Activated CD4-positive, alpha-beta T cell treated with anti-CD3 and anti-CD28 coated beads, Interleukin-2, amount 50 U/mL, for 1 hour (primary cell): ENCODE data around the gene SLC40A1.

Source experiments
- DNase-seq: peaks from one replicate; pipeline ENCODE4 v3.0.0-alpha.2; 2020

SLC40A1 gene

DNA sequence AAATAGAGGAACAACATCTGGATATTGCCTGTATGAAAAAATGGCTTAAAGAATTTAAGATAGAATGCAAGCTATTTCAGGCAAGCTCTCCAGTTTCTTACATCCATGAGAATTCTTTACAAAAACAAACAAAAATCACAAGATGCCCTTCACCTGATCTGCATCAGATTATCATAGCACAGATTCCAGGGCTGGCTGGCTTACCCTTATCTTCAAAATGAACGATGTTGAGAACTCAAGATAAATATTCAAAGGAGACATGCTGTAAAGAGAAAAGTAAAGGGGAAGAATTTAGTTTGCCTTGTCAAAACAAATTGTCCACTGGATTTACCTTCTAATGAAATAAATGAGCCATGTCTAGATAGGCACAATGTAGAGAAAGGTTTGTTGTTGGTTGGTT, 18.7 kb upstream of the SLC40A1 start:
- no peak for DNase-seq

DNA sequence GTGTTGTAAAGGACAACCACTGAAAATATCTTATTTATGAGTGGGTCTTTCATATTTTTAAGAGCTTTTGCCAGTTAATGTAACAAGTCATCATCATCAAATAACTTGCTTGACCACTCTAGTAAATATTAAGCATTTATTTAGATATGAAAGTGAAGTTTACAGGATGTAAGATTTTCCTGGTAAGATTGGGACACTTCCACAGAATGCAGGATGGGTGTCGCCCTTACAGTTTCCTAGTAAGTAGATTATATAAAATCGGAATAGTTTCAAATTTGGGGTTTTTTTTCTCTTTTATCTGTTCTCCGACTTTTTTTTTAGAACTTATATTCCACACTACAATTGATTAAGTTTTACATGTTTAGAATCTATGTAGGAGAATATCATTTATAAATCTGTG, 14.8 kb upstream of the SLC40A1 start:
- DNase-seq = no peak

DNA sequence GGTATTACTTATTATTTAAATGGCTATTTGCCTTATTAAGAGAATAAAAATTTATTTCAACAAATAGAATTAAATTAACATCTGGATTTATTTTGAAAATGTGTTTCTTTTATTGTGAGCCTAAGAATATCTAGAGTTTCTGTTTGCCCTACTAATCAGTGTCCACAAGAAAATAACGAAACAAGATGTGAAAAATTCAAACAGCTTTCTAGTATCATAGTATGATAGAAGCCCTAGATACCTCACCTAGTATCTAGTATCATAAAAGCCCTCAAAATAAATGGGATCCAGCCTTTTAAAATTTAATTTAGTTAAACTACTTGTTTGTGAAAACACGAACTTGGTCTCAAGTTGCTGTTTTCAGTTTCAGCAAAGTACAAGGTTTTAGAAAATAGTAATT, 13.7 kb upstream of the SLC40A1 start:
- DNase-seq = no peak

DNA sequence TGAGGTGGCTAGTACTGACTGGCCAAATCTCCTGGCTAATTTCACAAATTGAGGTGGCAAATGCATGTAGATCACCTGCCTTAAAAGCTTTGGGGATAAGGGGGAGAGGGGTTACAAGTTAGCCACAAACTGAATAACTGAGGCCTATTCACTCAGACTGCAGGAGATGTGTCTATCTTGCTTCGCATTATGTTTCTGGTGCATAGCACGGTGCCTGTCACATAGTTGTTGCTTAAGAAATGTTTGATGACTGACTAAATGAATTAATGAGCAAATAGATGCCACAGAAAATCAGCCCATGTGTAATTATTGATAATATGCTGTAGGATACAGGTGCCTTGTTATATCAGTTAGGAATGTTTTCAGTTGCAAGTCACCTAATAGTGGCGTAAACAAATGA, 12.5 kb upstream of the SLC40A1 start:
- no peak for DNase-seq

DNA sequence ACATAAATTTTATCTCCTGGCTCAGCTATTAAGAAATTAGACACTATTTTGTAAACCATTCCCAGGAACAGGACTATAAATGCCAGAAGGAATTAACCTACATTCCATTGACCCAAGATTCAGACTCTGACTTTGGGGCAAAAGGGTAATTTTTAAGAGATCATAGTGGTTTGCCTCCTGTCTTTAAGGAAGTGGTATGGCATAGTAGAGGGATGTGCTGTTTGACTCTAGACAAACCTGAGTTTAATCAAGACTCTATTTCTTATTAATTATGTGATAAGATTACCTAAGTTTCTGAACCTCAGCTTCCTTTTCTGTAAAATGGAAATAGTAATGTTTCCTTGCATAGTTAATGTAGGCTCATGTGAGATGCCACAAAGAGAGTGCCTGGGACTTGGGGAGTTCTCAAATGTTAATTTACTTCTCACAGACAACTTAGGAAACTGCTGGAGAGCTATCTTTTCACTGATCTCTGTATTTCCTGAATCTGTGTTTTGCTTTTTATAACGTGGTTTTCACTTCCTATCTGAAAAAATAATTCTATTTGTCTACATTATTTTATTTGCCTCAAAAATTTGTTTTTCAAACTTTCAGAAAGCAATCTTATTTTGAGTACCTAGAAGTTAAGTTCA, 11.9 kb upstream of the SLC40A1 start:
- DNase-seq = no peak

DNA sequence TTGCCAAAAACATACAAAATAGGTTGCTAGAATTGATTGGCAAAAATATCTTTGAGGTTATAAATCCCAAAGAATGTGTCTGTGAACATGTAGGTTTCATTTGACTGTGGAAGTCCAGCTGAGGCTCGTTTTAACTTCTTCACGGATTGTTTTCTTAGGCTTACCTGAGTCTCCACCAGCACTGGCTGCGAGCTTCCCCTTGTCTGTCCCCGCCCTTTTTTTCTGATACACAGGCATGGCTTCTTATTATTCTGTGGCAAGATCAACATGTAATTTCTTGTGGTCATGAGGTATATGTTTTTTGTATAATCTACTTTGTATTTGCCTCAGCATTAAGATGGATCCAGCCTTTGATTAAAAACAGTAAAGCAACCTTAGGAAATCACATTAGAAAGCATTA, 7.2 kb upstream of the SLC40A1 start:
- DNase-seq = no peak

DNA sequence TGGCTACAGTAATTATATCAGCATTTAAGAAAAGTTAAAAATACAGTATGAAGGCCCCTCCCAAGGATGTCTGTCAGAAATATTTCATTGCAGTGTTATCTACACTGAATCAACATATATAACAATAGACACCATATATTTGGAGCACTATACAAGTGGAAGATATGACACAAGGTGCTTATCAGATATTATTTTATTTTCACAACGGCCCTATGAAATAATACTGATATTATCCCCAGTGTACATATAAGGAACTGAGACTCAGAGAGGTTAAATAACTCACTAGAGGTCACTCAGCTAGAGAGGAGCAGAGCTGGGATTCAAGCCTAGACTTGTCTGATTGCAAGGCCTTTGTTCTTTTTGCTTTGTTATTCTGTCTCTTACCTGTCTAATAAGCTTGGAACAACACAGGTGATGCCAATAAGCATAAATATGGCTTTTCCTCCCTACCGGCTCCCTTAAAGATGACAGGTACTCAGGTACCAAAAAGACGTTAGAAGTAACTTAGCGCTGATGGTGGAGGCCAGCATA, 4.7 kb upstream of the SLC40A1 start:
- no peak for DNase-seq

DNA sequence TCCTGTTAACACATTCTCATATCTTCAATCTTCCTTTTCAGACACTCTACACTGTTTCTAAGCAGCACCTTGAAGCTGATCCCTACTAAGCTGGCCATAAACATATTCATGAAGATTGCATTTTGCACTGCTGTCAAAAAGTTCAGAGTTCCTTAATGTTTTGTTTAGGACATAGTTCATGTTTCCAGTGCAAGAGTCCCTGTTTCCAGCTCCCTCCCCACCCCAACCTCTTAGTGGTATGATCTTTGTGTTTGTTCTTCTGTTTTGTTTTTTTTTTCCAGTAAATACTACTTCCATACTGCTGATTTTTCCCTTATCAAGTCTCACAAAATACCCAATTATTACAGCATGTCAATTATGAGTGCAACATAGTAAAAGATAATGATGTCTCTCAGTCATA, 4.1 kb upstream of the SLC40A1 start:
- DNase-seq = no peak

DNA sequence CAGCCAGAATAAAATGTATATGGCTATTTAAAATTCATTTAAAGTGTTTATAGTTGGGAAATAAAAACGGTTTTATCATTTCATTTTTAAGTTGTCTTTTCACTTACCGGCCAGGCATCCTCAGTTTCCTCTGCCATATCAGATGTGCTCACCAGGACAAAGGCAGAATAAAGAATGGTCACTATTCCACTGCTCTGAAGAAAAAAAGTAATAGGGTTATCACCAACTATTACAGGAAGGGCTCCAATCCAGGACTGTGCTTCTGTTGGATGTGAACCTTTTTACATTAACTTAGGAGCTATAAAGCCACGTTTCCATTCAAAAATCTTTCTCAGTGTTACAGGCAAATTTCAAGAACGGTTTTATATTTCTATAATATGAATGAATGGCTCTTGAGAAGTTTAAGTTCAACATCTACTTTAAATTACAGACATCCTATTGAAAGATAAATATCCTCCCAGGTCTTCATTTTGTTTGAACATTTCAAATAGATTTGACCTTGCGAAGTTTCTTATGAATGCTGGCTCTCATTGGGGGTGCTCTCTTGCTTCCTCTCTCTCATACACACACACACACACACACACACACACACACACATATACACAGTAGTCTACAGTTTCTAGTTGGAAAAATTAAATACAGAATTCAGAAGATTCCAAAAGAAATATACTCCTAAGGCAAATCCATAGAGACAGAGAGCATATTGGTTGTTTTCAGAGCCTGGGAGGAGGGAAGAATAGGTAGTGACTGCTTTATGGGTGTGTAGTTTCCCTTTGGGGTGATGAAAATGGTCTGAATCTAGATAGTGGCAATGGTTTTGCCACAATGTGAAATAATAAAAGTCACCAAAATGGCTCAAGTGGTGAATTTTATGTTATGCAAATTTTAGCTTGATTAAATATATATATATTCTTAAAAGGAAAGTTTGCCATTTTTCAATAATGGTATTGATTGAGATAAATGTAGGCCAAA, 2.9 kb upstream of the SLC40A1 start:
- no peak for DNase-seq

DNA sequence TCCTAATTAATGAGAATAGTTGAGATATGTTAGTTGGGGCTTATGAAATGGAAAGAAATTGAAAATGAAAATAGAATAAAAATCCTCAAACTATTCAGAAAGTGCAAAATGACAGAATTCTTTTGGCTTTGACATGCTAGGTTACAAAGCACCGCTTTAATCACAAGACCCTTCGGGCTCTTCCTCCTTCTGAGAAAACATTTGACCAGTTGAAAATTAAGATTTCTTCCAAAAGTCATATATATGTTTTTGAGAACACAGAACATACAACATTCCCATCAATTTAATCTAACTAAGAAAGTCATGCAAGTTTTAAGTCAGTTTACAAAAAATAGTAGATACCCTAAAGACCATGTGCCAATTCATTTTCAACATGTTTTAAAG, 2.2 kb upstream of the SLC40A1 start:
- no peak for DNase-seq

DNA sequence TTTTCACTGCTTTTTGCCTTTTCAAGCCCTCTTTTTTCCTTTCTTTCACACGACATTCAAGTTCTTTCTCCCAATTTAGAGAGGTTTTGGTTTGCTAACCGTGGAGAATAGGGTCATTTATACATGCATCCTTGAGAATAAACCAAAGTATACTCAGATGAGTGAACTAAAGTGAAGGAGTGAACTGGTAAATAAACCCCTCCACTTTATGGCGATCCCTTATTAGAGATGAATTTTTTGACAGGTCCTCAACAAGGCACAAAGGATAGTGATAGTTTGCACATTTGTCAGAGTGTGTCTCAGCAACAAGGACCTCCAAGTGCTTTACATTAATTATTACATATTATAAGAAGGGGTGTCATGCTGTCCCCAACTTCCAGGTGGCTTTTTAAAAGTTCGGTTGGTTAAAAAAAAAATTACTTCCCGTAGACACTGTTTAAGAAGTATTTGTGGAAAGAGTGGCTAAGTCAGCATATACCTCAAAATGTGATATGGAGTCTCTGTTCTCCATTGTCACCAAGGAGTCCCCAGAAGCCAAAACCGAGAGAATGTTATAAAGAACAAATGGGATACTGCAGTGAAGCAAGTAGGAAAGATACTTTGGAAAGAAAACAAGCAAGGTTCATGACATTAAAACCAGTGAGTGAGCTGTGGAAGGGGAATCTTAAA, 1.7 kb upstream of the SLC40A1 start:
- no peak for DNase-seq

DNA sequence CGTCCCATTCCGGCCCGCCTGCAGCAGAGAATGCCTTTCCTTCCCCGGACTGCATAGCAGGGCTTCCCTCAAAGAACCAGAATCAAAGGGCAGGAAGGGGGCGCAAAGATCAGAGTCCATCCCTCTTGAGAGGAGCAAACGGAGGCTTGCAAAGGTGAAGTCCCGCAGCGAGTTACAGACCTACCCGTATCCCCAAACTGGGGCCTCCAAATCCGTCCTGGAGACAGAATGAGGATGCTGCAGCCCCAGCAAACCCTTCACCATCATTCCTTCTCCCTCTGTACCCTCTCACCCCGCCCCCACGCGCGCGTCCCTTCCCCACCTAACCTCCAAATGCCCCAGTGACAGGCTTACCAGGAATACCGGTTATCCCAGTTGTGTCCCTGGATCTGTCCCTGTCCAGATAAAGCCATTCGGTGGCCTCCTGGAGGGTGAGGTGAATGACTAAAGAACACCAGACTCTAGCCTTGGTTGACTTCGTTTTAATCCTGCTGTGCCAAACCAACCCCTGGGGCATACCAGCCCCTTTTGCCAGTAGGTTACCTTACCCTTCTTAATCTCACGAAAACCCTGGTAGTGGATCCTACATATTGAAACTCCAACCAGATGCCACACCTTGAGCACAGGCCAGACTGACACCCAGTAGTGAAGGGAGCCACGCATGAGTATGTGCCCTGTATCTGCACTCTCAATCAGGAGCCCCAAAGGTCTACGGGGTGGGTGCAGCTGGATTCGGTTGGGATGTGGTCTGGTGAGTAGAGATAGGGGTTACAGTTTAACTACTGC, 961 bp upstream of the SLC40A1 start:
- DNase-seq = peak; percentile 4

DNA sequence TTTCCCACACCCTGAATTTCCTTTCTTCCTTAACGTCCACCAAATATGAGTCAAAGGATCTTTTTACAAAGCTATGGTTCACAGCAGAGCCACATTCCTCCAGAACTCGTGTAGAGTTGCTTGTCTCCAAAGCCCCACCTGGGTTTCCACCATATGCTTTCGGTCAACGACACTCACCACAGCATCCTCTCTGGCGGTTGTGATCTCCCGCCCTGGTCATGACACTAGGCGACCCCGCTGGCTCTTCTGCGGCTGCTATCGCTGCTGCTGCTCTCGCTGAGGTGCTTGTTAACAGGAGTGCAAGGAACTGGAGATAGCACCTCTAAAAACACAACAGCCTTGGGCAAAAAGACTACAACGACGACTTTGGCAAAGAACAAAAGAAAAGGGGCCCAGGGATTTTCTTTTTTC, 340 bp downstream of the SLC40A1 start:
- peak; percentile 14 for DNase-seq

DNA sequence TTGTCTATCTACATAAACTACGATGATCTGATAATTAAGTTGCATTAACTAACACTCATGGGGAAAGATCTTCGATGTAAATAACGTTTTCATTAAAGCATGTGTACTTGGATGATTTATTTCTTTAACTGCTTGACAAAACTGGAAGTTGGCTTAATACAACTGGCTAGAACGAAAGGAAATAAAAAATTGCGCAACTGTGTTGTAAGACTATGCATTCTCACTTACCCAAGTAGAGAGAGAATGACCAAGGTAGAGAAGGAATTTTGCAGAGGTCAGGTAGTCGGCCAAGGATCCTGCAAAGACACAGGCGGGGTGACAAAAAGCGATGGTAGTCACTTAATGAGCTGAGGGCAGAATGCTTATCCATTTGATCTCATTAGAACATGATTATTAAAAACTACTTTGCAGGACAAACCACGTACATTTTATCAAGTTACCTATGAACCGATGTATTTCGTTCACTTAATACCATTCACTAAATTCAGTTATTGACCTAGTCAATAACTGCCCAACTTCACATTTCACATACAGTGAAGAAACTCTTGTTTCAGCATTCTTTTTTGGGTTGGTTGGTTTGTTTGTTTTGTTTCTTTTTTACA, 900 bp downstream of the SLC40A1 start:
- DNase-seq = no peak

DNA sequence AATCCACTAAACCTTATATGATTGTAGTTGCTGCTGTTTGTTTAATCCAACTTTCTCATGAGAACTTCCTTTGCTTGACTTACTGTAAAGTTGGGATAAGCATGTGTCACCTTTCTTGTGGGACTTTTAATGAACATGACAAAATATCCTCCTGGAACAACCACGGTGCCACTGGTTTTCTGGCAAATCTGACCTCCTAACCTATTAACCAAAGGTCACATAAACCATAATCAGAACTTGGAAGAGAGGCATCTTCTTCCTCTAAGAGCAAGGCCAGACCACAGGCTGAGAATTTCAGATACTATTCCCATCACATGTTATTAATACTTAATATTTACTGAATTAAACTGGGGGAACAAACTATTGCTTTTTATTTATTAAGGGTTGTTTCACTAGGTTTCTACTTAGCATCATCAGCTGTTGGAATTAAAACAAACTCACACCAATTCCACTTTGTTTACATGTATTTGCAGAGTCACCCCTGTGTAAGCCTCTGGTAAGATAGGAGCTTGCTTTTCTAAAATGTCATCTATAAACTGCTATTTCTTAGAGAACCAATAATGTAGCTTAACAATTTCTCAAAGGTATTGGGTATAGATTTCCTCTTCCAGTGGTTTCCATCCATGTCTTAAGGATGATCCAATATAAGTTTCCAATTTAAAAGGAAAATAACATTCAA, 2.2 kb downstream of the SLC40A1 start:
- DNase-seq = no peak

DNA sequence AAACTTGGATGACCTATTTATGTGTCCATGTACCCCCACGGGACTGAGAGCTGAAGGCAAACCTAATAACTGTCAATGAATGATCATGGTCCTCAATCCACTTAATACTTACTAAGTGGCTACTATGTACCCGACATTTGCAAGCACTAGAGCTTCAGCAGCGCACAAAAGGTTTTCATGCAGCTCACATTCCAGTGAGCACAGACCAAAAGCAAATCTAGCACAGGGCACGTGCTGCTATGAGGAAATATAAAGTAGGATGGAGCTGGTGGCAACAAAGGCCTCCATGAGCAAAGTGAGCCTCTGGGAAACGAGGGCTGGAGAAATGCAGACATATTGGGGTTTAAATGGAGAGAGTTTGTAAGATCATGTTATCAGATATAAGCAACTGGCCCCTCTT, 3.5 kb downstream of the SLC40A1 start:
- no peak for DNase-seq

DNA sequence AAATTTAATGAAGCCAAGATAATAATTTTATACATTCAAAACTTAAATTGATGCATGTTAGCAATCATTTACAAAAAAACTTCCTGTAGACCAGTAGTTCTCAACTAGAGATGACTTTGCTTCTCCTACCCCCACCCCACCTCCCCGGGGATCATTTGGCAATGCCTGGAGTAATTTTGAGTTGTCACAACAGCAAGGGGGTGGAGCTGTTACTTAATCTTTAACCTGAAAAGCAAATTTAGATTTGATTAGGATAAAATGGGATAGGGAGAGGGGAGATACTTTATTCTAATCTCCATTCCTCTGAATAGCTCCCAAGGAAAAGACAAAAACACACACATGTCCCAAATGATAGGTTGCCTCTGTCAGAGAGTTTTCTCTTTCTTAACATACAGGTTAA, 4.2 kb downstream of the SLC40A1 start:
- DNase-seq = no peak

DNA sequence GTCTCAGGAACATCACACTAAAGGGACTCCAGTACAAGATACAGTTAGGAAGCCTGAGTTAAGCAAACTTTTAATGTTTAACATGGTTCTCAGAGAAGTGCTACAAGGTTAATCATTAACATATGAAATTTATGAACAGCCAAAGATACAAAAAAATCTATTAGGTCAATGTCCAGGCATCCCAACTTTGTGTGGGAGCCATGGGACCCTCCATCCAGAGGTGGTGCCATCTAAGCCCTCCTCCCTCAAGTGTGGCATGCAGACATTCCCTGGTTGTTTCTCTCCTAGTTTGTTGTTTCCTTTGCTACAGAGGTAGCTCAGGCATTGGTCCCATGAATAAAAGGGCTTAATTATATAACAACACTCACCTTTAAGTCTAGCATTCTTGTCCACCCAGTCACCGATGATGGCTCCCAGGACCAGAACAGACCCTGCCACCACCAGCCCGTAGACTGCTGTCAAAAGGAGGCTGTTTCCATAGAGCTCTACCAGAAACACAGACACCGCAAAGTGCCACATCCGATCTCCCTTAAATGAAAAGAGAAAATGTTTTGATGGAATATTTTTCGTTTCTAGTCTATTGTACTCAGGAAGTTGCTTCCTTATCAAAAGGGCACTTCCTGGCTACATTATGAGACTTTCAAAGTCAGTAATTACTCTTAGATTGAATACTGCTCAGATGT, 5.7 kb downstream of the SLC40A1 start:
- peak; percentile 15 for DNase-seq

DNA sequence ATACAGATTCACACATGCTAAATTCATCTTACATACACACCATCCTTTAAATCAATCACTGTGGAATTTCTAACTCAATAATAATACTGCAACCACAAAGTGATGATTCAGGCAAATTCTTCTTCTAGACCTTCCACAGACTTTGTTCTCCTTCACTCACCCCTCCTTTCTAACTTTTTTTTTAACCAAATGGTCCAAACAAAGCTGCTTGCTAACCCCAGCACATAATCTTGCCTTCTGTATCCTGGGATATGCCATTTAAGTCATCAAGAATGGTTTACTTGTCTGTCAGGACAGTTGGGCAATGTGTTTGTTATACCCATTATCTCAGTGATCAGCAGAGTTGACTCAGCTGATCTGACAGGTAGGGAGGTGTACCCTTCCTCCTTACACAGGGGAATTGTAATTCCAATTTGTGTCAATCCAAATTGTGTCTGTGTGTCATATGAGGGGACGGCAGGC, 10.0 kb downstream of the SLC40A1 start:
- no peak for DNase-seq

DNA sequence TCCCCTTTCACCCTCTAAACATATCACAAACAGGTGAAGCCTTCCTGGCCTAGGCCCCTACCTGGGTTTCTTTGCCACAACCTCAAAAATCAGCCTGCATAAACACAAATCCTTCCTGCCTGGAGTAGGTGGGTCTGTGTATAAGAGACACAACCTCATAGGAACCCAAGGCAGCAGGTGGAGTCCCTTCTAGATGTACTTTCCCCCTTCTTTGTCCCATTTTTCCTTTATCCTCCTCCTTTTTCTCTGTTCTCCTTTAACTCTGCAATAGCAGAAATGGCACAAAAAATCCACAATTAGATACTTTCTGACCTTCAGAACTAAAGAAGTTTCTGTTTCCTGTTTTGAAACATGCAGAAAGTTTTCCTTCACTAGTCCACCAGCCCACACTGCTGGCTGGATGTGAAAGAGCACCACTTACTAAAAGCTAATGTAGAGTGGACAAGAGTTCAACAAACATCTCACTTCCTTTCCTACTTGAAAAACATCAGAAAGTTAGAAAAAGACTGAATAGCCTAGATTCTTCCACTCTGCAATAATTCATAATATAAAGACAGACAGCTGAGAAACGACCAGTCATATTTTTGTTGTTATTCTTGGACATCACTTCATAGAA, 11.2 kb downstream of the SLC40A1 start:
- DNase-seq = no peak

DNA sequence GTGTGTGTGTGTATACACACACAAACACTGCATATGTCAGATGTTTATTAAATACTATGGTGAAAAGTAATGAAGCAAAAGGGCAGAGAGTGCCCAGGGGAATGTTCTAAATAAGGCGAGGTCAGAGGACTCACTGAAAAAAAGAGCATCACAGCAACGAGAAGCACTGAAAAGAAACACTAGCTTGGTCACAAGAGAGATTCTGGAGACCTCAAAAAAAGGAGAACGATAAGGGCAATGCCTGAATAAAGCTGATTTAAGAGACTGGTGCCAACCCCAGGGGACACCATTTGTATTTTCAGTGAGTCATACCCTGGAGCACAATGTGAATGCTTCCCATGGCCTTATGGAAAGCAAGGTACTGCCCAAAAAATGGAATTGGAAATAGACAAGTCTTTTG, 14.5 kb downstream of the SLC40A1 start:
- no peak for DNase-seq
